ENCODE measurements around the gene SORL1-AS1.

Gene SORL1-AS1

GRCh38 chr11:121443688-121444275, 9.0 kb downstream of the SORL1-AS1 start:
- intact Hi-C loops (cut with micrococcal nuclease) = no loop called here
- Histone ChIP-seq H3K9me1 (replicated peaks; ENCODE audit: control insufficient read depth, extremely low read depth, insufficient read depth, low read length) (no peaks in the 10 kb centered on the region), H3K4me1 (ENCODE audit: control insufficient read depth, extremely low read depth, insufficient read depth, low read length) (no peaks in the 10 kb centered on the region), H3K4me2 (ENCODE audit: insufficient read depth, low read length) (no peak overlapping the region), H3K4me3 (replicated peaks in 1 of 3; ENCODE audit: insufficient read depth in 1 of 3, low read depth in 1 of 3, low read length in 3 of 3) (no peak overlapping the region), H4K20me1 (replicated peaks; ENCODE audit: control insufficient read depth, extremely low read depth, insufficient read depth, low read length) (no peaks in the 10 kb centered on the region), H2AFZ (ENCODE audit: low read depth, low read length) (no peak overlapping the region), H3K79me2 (ENCODE audit: control insufficient read depth, insufficient read depth, low read length) (no peaks in the 10 kb centered on the region), H3K27me3 (ENCODE audit: control insufficient read depth in 2 of 2, insufficient read depth in 2 of 2, low read length in 2 of 2) (peaks cover 0 to 2% of the 10 kb centered on the region in 2 experiments), H3K9ac (replicated peaks; ENCODE audit: extremely low read depth, insufficient read depth, low read length) (no peak overlapping the region), H3K9me3 (replicated peaks; ENCODE audit: control insufficient read depth, insufficient read depth, low read length) (no peaks in the 10 kb centered on the region), H3K27ac (ENCODE audit: insufficient read depth, low read depth, low read length) (no peak overlapping the region), H3K36me3 (ENCODE audit: control insufficient read depth in 2 of 2, extremely low read depth in 1 of 2, insufficient read depth in 2 of 2, low read length in 2 of 2) (no peaks in the 10 kb centered on the region)
- no TSS peak for BruUV-seq (replicated peaks)
- TF ChIP-seq GATA2 (IDR thresholded peaks at IDR 0.05; ENCODE audit: insufficient read depth, insufficient read length, low read depth, low read length) (no peak), JUN (IDR thresholded peaks at IDR 0.05; ENCODE audit: borderline replicate concordance, insufficient read depth, insufficient read length, low read depth) (no peak), EZH2 (IDR thresholded peaks at IDR 0.05; ENCODE audit: borderline replicate concordance, low read depth, low read length, severe bottlenecking) (no peak), FOS (IDR thresholded peaks at IDR 0.05; ENCODE audit: borderline replicate concordance, insufficient read depth, low read length) (no peak), MYC (IDR thresholded peaks at IDR 0.05; ENCODE audit: low read depth, low read length) (no peak), POLR2A (IDR thresholded peaks at IDR 0.05; ENCODE audit: low read depth, low read length) (no peak), POLR2AphosphoS5 (IDR thresholded peaks at IDR 0.05; ENCODE audit: insufficient read depth, low read depth, low read length) (no peak)
- TF ChIP-seq, protein P1, sequence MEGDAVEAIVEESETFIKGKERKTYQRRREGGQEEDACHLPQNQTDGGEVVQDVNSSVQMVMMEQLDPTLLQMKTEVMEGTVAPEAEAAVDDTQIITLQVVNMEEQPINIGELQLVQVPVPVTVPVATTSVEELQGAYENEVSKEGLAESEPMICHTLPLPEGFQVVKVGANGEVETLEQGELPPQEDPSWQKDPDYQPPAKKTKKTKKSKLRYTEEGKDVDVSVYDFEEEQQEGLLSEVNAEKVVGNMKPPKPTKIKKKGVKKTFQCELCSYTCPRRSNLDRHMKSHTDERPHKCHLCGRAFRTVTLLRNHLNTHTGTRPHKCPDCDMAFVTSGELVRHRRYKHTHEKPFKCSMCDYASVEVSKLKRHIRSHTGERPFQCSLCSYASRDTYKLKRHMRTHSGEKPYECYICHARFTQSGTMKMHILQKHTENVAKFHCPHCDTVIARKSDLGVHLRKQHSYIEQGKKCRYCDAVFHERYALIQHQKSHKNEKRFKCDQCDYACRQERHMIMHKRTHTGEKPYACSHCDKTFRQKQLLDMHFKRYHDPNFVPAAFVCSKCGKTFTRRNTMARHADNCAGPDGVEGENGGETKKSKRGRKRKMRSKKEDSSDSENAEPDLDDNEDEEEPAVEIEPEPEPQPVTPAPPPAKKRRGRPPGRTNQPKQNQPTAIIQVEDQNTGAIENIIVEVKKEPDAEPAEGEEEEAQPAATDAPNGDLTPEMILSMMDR (IDR thresholded peaks at IDR 0.05; ENCODE audit: extremely low read depth in 1 of 2, insufficient read depth in 1 of 2, low read depth in 1 of 2, low read length in 2 of 2) = no peak
- TF ChIP-seq, protein P2, sequence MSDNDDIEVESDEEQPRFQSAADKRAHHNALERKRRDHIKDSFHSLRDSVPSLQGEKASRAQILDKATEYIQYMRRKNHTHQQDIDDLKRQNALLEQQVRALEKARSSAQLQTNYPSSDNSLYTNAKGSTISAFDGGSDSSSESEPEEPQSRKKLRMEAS (IDR thresholded peaks at IDR 0.05; ENCODE audit: insufficient read depth, insufficient read length) = no peak
- DNase-seq (ENCODE audit: low read depth, low spot score) = no peak
- CTCF ChIA-PET = interaction anchor here (4.9 kb wide), 1 partner anchor 147 kb away, joined by 75 read pairs; no protein-coding TSS in a partner anchor
- dilution Hi-C loops (cut with MboI; ENCODE audit: extremely low pct_ligation_motif_present, low sequenced_read_pairs) = no loop called here
- FAIRE-seq = no peak
- POLR2A ChIA-PET = no interaction called here
